Midbrain (tissue), 1 donor: ENCODE data around the gene AATK.

Source experiments
- DNase-seq: peaks from one replicate; lab custom pipeline; 2025; lab: John Stamatoyannopoulos, UW

AATK gene

DNA sequence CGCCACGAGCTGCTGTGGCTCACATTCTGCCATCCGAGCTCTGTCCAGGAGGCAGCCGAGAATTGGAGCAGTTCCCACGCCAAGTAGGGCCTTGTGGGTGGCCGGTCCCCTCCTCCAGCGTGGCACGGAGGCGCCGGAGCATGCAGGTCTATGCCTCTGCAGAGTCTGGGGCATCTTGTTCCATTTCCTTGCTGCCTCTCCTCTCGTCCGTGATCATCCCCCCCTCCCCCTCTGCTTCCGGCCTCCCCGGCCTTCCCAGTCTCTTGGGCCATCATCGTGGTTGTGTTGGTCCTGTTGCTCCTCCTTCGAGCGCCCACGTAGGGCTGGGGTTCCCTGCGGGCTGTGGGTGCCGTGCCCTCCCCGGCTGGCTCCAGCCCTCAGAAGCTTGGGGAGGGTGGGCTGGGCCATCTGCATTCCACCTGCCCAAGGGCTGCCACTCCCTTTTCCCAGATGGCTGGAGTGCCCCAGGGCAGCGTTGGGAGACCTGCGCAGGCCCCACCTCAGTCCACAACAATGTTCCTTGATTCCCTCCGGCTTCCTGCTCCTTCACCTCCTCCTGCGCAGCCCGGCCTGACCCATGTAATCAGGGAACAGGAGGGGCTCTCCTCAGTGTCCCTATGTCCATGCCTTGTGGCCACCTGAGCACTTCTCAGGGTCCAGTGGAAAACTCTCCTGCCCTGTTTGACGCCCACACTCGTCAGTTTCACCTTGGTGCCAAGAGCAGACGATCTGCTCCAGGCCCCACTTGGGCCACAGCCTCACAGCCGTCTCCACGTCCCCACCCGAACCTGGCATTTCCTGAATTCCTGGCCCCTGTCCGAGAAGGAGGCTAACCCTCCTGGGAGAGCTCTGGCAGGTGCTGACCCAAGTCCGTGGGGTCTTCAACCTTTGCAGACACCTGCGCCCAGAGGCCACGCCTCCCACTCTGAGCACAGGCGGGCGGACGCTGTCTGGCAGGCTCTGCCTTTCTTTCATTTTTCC is 94.0 kb downstream of the AATK start:
- DNase-seq, result no peak

DNA sequence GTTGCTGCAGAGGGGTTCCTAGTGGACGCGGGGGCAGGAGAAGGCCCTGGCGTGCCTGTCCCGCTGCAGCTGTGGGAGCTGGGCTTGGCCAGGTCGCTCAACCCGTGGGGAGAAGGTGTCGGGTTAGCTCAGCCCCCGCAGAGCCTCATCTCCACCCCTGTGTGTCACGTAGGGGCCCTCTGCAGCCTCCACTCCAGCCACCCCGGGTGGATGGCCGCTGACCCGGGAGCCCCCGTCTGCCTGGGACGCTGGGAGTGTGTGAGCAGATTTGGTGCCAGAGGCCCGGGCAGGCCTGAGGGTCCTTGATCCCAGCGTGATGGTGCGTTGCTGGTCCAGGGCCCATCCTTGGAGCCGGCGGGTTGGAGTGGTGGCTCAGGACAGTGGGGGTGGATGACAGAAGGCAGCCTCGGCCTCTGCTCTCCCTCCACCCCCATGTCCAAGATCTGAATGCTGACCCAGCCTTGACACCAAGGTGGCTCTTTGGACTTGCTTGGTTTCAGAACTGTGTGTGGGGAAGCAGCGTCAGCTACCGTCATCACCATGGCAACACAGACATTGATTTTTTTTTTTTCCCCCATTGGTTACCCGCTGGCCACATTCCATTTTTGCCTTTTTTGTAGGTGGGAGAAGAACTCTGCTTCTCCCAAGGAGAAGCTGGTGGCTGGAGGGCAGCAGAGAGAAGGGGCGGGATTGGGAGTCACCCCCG is 95.3 kb downstream of the AATK start:
- no peak for DNase-seq

DNA sequence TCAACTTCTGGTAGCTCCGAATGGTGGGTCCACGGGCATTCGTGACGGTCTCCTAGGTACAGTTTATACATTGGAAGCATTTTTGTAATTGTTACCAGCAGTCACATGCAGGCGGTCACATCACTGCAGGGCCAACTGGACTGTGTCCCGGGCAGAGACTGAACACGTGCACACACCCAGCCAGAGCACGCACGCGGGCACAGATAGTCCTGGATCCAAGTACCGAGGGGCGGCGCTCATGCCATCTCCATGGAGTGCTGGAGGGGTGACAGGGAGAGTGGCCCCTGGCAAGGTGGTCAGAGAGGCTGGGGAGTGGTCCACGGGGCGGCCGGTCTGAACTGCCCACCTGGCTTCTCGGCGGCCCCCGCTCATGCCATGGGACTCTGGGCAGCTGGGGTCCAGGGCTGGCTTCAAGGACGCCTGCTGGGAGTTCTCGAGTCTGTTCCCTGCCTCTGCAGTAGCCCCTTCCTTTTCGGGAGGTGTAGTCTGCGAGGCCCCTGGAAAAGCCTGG is 96.8 kb downstream of the AATK start:
- no peak for DNase-seq

DNA sequence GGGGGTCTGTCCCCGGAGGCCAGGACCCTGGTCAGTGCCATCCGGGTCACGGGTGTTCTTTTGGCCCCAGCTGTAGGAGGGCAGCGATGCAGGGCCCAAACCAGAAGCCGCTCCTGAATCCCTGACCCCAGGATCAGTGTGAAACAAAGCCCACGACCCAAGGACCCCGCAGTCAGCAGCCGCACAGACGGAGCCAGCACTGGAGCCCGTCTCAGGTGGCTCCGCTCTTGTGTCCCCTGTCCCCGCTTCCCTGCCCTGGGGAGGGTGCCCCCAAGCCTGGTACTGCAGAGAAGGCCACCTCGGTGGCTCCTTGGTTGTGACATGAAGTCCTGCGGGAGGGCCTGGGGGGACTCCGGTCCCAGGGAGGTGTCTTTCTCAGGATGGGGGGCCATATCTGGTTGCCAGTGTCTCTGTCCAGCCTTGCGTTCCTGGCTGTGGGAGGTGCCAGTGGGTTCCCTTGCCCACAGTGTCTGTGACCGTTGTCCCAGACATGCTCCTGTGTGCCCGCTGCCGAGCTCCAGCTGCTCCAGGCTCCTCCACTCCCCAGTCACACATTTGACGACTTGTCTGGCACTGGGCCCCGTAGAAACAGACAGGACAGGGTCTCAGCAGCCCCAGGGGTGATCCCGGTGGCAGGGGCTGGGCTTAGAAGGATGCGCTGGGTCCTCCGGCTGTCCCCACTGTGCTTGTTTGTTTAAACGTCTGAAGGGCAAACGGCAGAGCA is 97.4 kb downstream of the AATK start:
- no peak for DNase-seq

DNA sequence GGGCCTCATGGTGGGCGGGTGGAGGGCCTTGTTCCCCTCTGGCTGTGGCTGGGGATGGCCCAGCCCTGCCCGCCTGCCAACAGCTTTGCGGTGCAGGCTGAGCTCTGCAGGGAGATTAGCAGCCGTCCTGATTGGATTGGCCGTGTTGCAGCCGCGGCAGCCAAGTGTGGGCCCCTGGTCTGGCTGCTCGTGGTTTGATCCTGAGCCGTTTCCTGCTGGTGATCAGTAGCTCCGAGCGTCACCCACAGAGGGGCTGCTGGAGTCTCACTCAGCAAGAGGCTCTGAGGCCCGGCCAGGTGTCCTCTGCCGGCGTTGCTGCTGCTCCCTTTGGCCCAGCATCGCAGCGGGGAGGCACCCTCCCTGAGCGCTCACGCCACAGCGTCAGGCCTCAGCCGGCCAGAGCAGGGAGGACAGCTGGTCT is 98.6 kb downstream of the AATK start:
- DNase-seq, result no peak
